ENCODE measurements around the gene TBL1X. TPM values are rescaled to one million over a fixed set of nuclear protein-coding genes. Genes with fewer than 3 reads are reported as not detected.

TBL1X gene
- total and polyA plus RNA-seq, 2 of the 8 experiments (the other 6 are each of a cell fraction or from before 2014, with no cell fraction given), result 13.3 to 25.6 TPM

DNA sequence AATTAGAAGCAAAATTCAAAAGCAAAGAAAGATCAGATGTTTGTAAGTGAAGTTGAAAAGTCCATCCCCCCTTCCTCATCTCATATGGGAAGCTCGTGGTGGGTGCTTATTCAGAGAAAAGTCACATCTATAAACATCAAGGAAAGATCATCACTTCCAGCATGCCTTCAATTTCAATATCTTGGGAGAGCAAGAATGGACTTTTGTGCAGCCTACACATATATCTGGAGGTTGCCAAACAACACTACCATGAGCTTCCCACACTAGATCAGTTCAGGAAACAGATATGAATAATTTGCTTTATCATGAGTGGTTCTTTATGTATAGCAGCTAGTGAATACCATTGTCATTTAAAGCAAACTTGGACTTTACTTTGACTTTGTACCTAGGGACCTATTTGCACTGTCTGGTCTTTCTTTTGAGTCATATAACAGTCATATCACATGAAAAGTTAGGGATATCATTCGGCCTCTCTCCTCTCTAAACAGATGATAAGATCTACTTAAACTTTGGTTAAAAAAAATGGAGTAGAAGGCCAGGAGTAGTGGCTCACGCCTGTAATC lies 5.6 kb upstream of the TBL1X start:
- no peaks in the 10 kb centered on the region for H3K27me3 ChIP-seq (replicated peaks in 1 of 4; ENCODE audit: control insufficient read depth in 3 of 4, extremely low read depth in 1 of 4, insufficient read depth in 3 of 4, low read length in 3 of 4)
- no peak overlapping the region for H2BK120ac ChIP-seq (replicated peaks; ENCODE audit: low read depth, low read length)
- H3K9ac ChIP-seq (replicated peaks in 1 of 4; ENCODE audit: extremely low read depth in 1 of 4, low read depth in 3 of 4, low read length in 3 of 4), result no peak overlapping the region
- no peak overlapping the region for H3K56ac ChIP-seq (replicated peaks; ENCODE audit: insufficient read length, low read depth, low read length)
- no peak overlapping the region for H2AFZ ChIP-seq (ENCODE audit: low read length)
- H2BK15ac ChIP-seq (ENCODE audit: low read length), result no peak overlapping the region
- no peak overlapping the region for H2AK5ac ChIP-seq (ENCODE audit: low read depth, low read length)
- no peak overlapping the region for H3K4ac ChIP-seq (replicated peaks; ENCODE audit: insufficient read length, low read depth, low read length)
- H3K9me3 ChIP-seq (ENCODE audit: insufficient read depth in 2 of 2, low read depth in 1 of 2, low read length in 1 of 2), result no peaks in the 10 kb centered on the region
- no peaks in the 10 kb centered on the region for H3K79me2 ChIP-seq (ENCODE audit: control insufficient read depth in 1 of 2, insufficient read depth in 2 of 2, low read length in 2 of 2)
- no peak overlapping the region for H2BK5ac ChIP-seq (ENCODE audit: low read depth, low read length)
- no peaks in the 10 kb centered on the region for H3K79me1 ChIP-seq (ENCODE audit: low read depth, low read length)
- no peaks in the 10 kb centered on the region for H3K36me3 ChIP-seq (ENCODE audit: control insufficient read depth in 2 of 4, insufficient read depth in 4 of 4, low read length in 3 of 4)
- no peak overlapping the region for H3K18ac ChIP-seq (ENCODE audit: extremely low read depth, low read length)
- H3K14ac ChIP-seq (ENCODE audit: insufficient read length), result no peak overlapping the region
- POLR2A ChIA-PET (ENCODE audit: partially characterized antibody), result no interaction called here
- H3K27ac ChIP-seq (ENCODE audit: low read depth, low read length), result no peak overlapping the region
- DNase-seq (ENCODE audit: low read depth in 1 of 2, low spot score in 2 of 2) (no peak), FAIRE-seq (no peak)
- no peak overlapping the region for H4K8ac ChIP-seq (ENCODE audit: extremely low read depth, insufficient read depth, low read length)
- H3K4me3 ChIP-seq (ENCODE audit: extremely low read depth in 1 of 4, insufficient read depth in 2 of 4, low read depth in 3 of 4, low read length in 4 of 4), result no peak overlapping the region
- H3K4me1 ChIP-seq (replicated peaks in 1 of 4; ENCODE audit: control insufficient read depth in 3 of 4, insufficient read depth in 4 of 4, low read length in 3 of 4), result no peaks in the 10 kb centered on the region
- H4K91ac ChIP-seq (replicated peaks; ENCODE audit: insufficient read length, low read length), result no peak overlapping the region
- no peak overlapping the region for H3K23ac ChIP-seq (ENCODE audit: insufficient read length)
- WGBS, 2 experiments (ENCODE audit: extremely low coverage in 1 of 2, insufficient coverage in 1 of 2, insufficient read length in 1 of 2, insufficient replicate concordance in 2 of 2, low coverage in 1 of 2, low lambda C conversion rate in 2 of 2, missing lambda C conversion rate in 1 of 2), result 96% methylated on average over 2 of the region's 3 CpGs; no CpG with 5 or more reads in 1 of the 2 experiments
- H4K5ac ChIP-seq (ENCODE audit: insufficient read length, low read depth, low read length), result no peak overlapping the region
- H4K20me1 ChIP-seq (replicated peaks in 1 of 2; ENCODE audit: control insufficient read depth in 1 of 2, insufficient read depth in 2 of 2, low read length in 2 of 2), result no peaks in the 10 kb centered on the region
- no peak overlapping the region for H2BK12ac ChIP-seq (ENCODE audit: low read depth, low read length)
- H2BK20ac ChIP-seq (ENCODE audit: low read length), result no peak overlapping the region
- CTCF ChIA-PET (ENCODE audit: partially characterized antibody), result interaction anchor here (1.0 kb wide), 1 partner anchor 147 kb away, joined by 3 read pairs; no protein-coding TSS in a partner anchor
- no peak overlapping the region for H3K4me2 ChIP-seq (ENCODE audit: insufficient read depth in 1 of 2, low read depth in 2 of 2, low read length in 2 of 2)
- no peaks in the 10 kb centered on the region for H3K23me2 ChIP-seq (ENCODE audit: low read depth, low read length)
- TF ChIP-seq SP1 (IDR thresholded peaks at IDR 0.05; ENCODE audit: low read depth, low read length), result no peak
- TF ChIP-seq KDM4A (IDR thresholded peaks at IDR 0.05; ENCODE audit: low read depth, low read length, severe bottlenecking), result no peak
- no peak for TF ChIP-seq CHD1 (IDR thresholded peaks at IDR 0.05; ENCODE audit: low read depth, low read length)
- TF ChIP-seq SAP30 (IDR thresholded peaks at IDR 0.05; ENCODE audit: insufficient read depth, insufficient replicate concordance, low read length), result no peak
- no peak for TF ChIP-seq ZNF274 (IDR thresholded peaks at IDR 0.05; ENCODE audit: borderline replicate concordance, extremely low read depth, low read length)
- TF ChIP-seq YY1 (IDR thresholded peaks at IDR 0.05; ENCODE audit: low read depth, low read length), result no peak
- no peak for TF ChIP-seq TBP (IDR thresholded peaks at IDR 0.05; ENCODE audit: low read depth, low read length)
- no peak for TF ChIP-seq EZH2 (IDR thresholded peaks at IDR 0.05; ENCODE audit: low read depth, low read length, severe bottlenecking)
- no peak for TF ChIP-seq CTBP2 (IDR thresholded peaks at IDR 0.05; ENCODE audit: borderline replicate concordance, insufficient read depth, insufficient read length, low read length)
- TF ChIP-seq TAF7 (optimal IDR thresholded peaks at IDR 0.05; ENCODE audit: borderline replicate concordance, low read depth, low read length), result no peak
- TF ChIP-seq TCF12 (IDR thresholded peaks at IDR 0.05; ENCODE audit: low read depth, low read length), result no peak
- TF ChIP-seq, protein P1, sequence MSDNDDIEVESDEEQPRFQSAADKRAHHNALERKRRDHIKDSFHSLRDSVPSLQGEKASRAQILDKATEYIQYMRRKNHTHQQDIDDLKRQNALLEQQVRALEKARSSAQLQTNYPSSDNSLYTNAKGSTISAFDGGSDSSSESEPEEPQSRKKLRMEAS (IDR thresholded peaks at IDR 0.05), result no peak
- no peak for TF ChIP-seq E2F6 (IDR thresholded peaks at IDR 0.05)

Data from H1 (cell line).